DOHH2 (cell line): ENCODE data around the gene BBS2.

Experiments
- CTCF ChIP-seq: fragments of 200-600 bp; sonication (generic); IDR thresholded peaks from one replicate; pipeline ENCODE4 v1.5.1; 2014; ENCODE audit warnings: antibody characterized with exemption, mild to moderate bottlenecking, low read depth, low read length; ENCODE audit not compliant: poor library complexity, severe bottlenecking
- EZH2phosphoT487 ChIP-seq: fragments of 200-600 bp; sonication (generic); IDR thresholded peaks from 2 replicates; pipeline ENCODE4 v1.6.1; 2017; ENCODE audit warnings: borderline replicate concordance, mild to moderate bottlenecking, antibody characterized with exemption, low read length, moderate library complexity, mixed read lengths

DNA sequence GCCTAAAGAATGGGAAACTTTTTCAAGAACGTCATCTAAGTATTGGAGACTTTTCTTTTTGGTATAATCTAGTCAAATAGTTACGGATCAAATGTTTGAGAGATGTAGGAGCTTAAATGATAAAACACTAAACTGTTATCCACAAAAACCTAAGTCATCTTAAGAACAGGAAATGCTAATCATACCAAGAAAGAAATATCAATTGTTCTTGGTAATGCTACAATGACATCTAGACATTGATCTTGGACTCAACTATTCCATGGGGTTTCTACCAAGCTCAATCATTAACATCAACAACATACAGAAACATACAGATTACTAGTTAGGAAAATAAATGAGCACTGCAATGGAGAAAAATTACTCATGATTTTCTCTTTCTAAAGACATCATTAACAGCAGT lies 72.5 kb downstream of the BBS2 start:
- TF ChIP-seq CTCF, result no peak
- TF ChIP-seq EZH2phosphoT487, result no peak
